CD8-positive, alpha-beta memory T cell (primary cell): ENCODE data around the gene UBASH3A. TPM values are rescaled to one million over a fixed set of nuclear protein-coding genes. Genes with fewer than 3 reads are reported as not detected.
A peak's percentile ranks its signal among the peaks of the same experiment; 100 is the strongest.

Experiments
- CTCF ChIA-PET: fragments of 350-600 bp; sonication (Branson Sonifier 250); formaldehyde crosslinking; loops from one replicate; lab custom pipeline; 2021; ENCODE audit warnings: antibody characterized with exemption; lab: Charles Lee
- POLR2A ChIA-PET: fragments of 350-600 bp; sonication (Branson Sonifier 250); formaldehyde crosslinking; loops from one replicate; lab custom pipeline; 2021; ENCODE audit warnings: antibody characterized with exemption; lab: Charles Lee
- DNase-seq, 5 donors: peaks; one replicate each; pipeline versions ENCODE4 v3.0.0 to v3.0.0-alpha.2; 2020 to 2022; ENCODE audit warnings: mixed read lengths in 1 of 5
- H3K27ac ChIP-seq: one replicate; pipeline ENCODE4 v1.7.0; 2013; ENCODE audit warnings: low read depth, mild to moderate bottlenecking, low read length, moderate library complexity
- H3K27me3 ChIP-seq: 2 replicates; pipeline ENCODE4 v1.7.0; 2013; ENCODE audit warnings: low read length, mild to moderate bottlenecking; ENCODE audit not compliant: insufficient read depth, poor library complexity, severe bottlenecking
- H3K36me3 ChIP-seq: 2 replicates; pipeline ENCODE4 v1.7.0; 2013; ENCODE audit warnings: mild to moderate bottlenecking, low read length, moderate library complexity; ENCODE audit not compliant: insufficient read depth
- H3K4me1 ChIP-seq: 2 replicates; pipeline ENCODE4 v1.7.0; 2013; ENCODE audit warnings: mild to moderate bottlenecking, low read length, moderate library complexity; ENCODE audit not compliant: insufficient read depth
- H3K4me3 ChIP-seq: 2 replicates; pipeline ENCODE4 v1.7.0; 2013; ENCODE audit warnings: mild to moderate bottlenecking, low read length
- H3K9me3 ChIP-seq: 2 replicates; pipeline ENCODE4 v1.7.0; 2013; ENCODE audit warnings: mild to moderate bottlenecking, low read length
- H3K27ac Mint-ChIP-seq, 8 donors: one replicate each; pipeline ENCODE4 v1.8.0; 2020 to 2021; ENCODE audit warnings: mixed read lengths in 8 of 8, mild to moderate bottlenecking in 6 of 8, inconsistent platforms in 3 of 8, moderate library complexity in 3 of 8
- H3K27me3 Mint-ChIP-seq, 2 donors: one replicate each; pipeline ENCODE4 v1.8.0; 2020 to 2021; ENCODE audit warnings: mixed read lengths in 2 of 2, mild to moderate bottlenecking in 1 of 2, moderate library complexity in 1 of 2
- H3K36me3 Mint-ChIP-seq, 3 donors: one replicate each; pipeline ENCODE4 v1.8.0; 2020 to 2021; ENCODE audit warnings: mixed read lengths in 3 of 3, inconsistent platforms in 1 of 3, mild to moderate bottlenecking in 1 of 3
- H3K4me1 Mint-ChIP-seq, 3 donors: one replicate each; pipeline ENCODE4 v1.8.0; 2020 to 2021; ENCODE audit warnings: mixed read lengths in 3 of 3, inconsistent platforms in 1 of 3, mild to moderate bottlenecking in 1 of 3
- H3K4me3 Mint-ChIP-seq, 7 donors: one replicate each; pipeline ENCODE4 v1.8.0; 2020 to 2021; ENCODE audit warnings: mixed read lengths in 7 of 7, mild to moderate bottlenecking in 6 of 7, moderate library complexity in 4 of 7, inconsistent platforms in 2 of 7
- H3K9me3 Mint-ChIP-seq, 5 donors: one replicate each; pipeline ENCODE4 v1.8.0; 2020 to 2022; ENCODE audit warnings: mixed read lengths in 5 of 5, mild to moderate bottlenecking in 3 of 5, moderate library complexity in 2 of 5, inconsistent platforms in 1 of 5
- polyA plus RNA-seq: library from polyadenylated mRNA; unstranded; fragments of 300-500 nt; fragmentation: Illumina TruSeq; gene quantifications from one replicate; pipeline ENCODE4 v1.2.3, GENCODE V29; 2021
- total RNA-seq, 2 experiments: library from RNA; stranded (reverse); gene quantifications; one replicate each; pipeline ENCODE4 v1.2.3, GENCODE V29; 2021

The UBASH3A gene
- total and polyA plus RNA-seq, 3 experiments from 2014 or later: 36.4 to 55.1 (median 38.7) TPM

DNA sequence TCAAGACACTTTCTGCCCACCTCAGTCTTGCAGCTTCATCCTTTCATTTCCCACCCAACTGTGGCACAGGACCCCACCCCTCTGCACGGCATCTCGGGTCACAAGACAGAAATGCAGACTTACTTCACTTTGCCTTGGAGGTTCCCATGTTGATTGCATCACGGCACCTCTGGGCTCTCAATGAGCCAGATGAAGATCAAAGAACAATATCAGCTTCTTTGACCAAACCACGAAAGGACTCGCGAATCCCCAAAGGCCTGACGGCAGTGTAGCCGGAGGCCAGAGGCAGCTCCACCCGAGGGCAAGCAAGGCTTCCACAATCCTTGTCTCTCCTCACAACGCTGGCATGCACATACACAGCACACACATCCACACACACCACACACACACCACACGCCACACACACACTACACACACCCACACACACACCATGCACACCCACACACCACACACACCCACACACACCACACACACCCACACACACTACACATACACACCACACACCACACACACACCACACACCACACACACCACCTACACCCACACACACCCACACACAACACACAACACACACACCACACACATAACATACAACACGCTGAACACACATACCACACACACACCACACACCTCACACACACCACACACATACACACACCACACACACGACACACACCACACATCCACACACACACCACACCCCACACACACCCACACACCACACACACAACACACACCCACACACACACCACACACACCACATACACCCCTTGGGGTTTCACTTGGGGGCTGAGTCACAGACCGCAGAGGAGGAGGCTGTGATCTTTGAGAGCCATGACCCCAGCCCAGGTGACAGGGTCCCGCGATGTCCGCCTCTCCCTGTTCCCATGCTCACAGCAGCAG is 35.8 kb downstream of the UBASH3A start:
- no peaks in the 10 kb centered on the region for H3K27me3 Mint-ChIP-seq
- ChIA-PET CTCF (interaction anchor here (0.9 to 1.0 kb wide), 2 partner anchors 36 to 101 kb away, joined by 3 read pairs; partner anchors contain the start of gene UBASH3A), POLR2A (interaction anchor here (1.4 kb wide), 1 partner anchor 14 kb away, joined by 5 read pairs; no protein-coding TSS in a partner anchor)
- no peak overlapping the region for H3K27ac ChIP-seq
- no peak overlapping the region for H3K4me3 ChIP-seq
- H3K9me3 ChIP-seq: no peaks in the 10 kb centered on the region
- H3K4me3 Mint-ChIP-seq: peak overlapping the region in 4 of 7 donors; percentile 6 to 87 (median 41)
- peaks cover 47 to 65% (median 58%) of the 10 kb centered on the region in 3 donors for H3K4me1 Mint-ChIP-seq
- peak in 1 of 5 donors; percentile 64 for DNase-seq
- peaks cover 16% of the 10 kb centered on the region for H3K4me1 ChIP-seq
- H3K36me3 ChIP-seq: peaks cover 57% of the 10 kb centered on the region
- no peaks in the 10 kb centered on the region for H3K9me3 Mint-ChIP-seq
- H3K27ac Mint-ChIP-seq: peak overlapping the region; percentile 10 to 95 (median 80)
- H3K36me3 Mint-ChIP-seq: peaks cover 31 to 97% (median 34%) of the 10 kb centered on the region in 3 donors
- H3K27me3 ChIP-seq: no peaks in the 10 kb centered on the region

DNA sequence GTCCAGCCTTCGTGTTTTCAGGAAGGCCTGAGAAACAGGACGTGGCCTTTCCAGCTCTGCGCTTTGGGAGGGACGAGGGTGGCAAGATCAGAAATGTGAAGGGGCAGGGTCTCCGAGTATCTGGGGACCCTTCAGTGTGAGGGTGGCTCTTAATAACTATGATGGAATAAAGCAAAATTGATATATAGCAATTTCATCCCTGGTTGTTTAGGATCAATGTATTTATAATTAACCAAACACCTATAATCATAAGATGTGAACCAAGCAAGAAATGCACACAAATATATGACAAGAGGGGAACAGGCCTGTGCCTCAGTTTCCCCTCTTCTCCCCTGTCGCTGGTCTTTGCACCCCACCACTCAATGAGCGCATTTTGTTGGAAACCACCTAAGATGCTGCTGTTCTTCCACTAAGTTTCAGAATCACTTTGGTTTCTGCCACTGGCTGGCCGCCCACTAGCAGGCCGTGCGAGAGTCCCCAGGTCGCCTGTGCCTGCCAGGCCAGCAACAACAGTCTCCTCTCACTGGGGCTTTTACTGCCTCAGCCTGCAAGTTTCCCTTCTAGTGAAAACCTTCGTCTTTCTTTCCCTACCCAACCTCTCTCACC is 36.6 kb downstream of the UBASH3A start:
- no peak overlapping the region for H3K27ac ChIP-seq
- Mint-ChIP-seq H3K4me3 (peak overlapping the region in 1 of 7 donors; percentile 49), H3K4me1 (peaks cover 43 to 58% (median 50%) of the 10 kb centered on the region in 3 donors), H3K27me3 (no peaks in the 10 kb centered on the region), H3K27ac (peak overlapping the region; percentile 10 to 95 (median 86)), H3K9me3 (no peaks in the 10 kb centered on the region), H3K36me3 (peaks cover 23 to 97% (median 27%) of the 10 kb centered on the region in 3 donors)
- CTCF ChIA-PET: no interaction called here
- no peak for DNase-seq
- POLR2A ChIA-PET: interaction anchor here (1.2 kb wide), 1 partner anchor 15 kb away, joined by 5 read pairs; no protein-coding TSS in a partner anchor
- no peaks in the 10 kb centered on the region for H3K9me3 ChIP-seq
- H3K36me3 ChIP-seq: peaks cover 56% of the 10 kb centered on the region
- H3K27me3 ChIP-seq: no peaks in the 10 kb centered on the region
- H3K4me3 ChIP-seq: no peak overlapping the region
- peaks cover 11% of the 10 kb centered on the region for H3K4me1 ChIP-seq

DNA sequence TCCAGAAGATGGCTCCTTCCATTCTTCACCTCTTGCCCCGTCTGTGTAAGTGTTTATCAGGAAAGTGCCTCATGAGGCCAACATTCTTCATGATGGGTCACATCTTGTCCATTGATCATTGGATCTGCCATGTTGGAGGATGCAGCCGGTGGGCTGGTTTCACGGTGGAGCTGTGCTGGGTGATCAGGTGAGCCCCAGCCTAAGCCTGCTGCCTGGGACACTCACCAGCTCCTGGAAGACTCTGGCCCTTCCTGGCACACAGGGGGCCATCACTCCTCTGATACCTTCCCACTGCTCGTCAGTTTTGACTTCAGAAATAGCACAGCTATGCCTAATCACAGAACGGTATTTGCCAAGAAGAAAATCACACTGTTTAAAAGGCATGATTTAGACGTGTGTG is 38.3 kb downstream of the UBASH3A start:
- no peaks in the 10 kb centered on the region for H3K4me1 ChIP-seq
- H3K9me3 ChIP-seq: no peaks in the 10 kb centered on the region
- ChIA-PET POLR2A (no interaction called here), CTCF (interaction anchor here (1.1 kb wide), 2 partner anchors 10 to 296 kb away, joined by 3 read pairs; no protein-coding TSS in a partner anchor)
- Mint-ChIP-seq H3K4me1 (peaks cover 35 to 52% (median 37%) of the 10 kb centered on the region in 3 donors), H3K27ac (peak overlapping the region in 5 of 8 donors; percentile 22 to 81 (median 66)), H3K9me3 (no peaks in the 10 kb centered on the region), H3K36me3 (peaks cover 12 to 98% (median 21%) of the 10 kb centered on the region in 3 donors), H3K27me3 (no peaks in the 10 kb centered on the region), H3K4me3 (no peak overlapping the region)
- peaks cover 42% of the 10 kb centered on the region for H3K36me3 ChIP-seq
- no peak overlapping the region for H3K27ac ChIP-seq
- DNase-seq: no peak
- no peak overlapping the region for H3K4me3 ChIP-seq
- H3K27me3 ChIP-seq: no peaks in the 10 kb centered on the region

DNA sequence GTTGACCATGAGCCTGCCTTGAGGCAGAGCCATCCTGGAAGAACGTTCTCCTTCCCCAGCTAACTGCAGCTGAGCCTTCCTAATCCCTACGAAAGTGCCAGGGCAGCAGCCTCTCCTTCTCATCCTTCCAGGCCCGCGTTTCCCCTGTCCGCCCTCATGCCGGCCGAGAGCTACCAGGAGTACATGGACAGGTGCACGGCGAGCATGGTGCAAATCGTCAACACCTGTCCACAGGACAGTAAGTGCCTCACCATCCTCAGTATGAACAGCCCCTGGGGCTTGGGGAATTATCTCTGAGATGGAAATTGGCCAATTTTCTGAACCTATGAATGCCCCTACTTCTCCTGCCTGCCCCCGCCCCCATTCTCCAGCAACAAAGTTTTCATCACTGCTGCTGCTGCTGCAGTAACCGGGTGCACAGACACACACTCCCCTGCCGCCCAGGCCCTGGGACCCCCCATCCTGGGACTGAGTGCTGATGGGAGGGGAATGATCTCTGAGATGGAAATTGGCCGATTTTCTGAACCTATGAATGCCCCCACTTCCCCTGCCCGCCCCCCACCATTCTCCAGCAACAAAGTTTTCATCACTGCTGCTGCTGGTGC is 39.6 kb downstream of the UBASH3A start:
- Mint-ChIP-seq H3K36me3 (peaks cover 10 to 98% (median 17%) of the 10 kb centered on the region in 3 donors), H3K27ac (peak overlapping the region in 5 of 8 donors; percentile 10 to 88 (median 52)), H3K4me1 (peaks cover 36 to 53% (median 38%) of the 10 kb centered on the region in 3 donors), H3K9me3 (no peaks in the 10 kb centered on the region), H3K4me3 (no peak overlapping the region), H3K27me3 (no peaks in the 10 kb centered on the region)
- DNase-seq: no peak
- Histone ChIP-seq H3K4me1 (no peaks in the 10 kb centered on the region), H3K27me3 (no peaks in the 10 kb centered on the region), H3K4me3 (no peak overlapping the region), H3K27ac (no peak overlapping the region), H3K36me3 (peaks cover 42% of the 10 kb centered on the region), H3K9me3 (no peaks in the 10 kb centered on the region)
- ChIA-PET POLR2A (no interaction called here), CTCF (no interaction called here)

DNA sequence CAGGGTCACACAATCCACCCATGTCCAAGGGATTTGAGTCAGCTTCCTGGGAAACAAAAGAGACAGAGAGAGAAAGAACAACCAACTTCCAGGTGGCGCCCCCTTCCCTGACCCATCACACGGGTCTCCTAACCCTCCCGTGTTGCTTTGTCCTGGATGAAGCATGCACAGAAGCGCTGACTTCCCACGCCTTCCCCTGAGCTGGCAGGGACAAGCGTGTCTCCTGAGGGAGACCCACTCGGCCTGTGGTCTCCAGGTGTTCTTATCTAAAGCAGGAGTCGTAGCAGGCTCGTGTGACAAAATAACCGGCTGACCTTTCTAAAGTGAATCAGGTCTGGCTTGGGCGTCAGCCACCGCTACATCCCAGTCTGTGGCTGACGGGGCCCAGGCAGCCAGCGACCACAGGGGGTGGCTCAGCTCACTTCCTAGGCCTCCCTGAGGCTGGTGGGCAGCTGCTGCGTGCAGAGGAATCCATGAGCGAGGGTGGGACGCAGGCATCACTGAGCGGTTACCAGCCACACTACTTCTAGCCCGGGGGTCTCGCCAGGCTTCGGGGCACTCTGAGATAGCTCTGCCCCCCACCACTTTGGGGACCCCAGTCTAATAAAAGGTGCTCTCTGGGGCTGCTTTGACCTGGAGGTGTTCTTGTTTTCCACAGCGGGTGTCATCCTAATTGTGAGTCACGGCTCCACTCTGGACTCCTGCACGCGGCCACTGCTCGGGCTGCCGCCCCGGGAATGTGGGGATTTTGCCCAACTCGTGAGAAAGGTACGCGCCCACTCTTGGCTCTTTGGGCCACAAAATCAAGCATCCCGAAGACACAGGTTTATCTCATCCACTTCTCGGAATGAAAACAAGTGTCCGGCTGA is 40.4 kb downstream of the UBASH3A start:
- peaks cover 42% of the 10 kb centered on the region for H3K36me3 ChIP-seq
- H3K27me3 ChIP-seq: no peaks in the 10 kb centered on the region
- H3K4me1 ChIP-seq: peaks cover 1% of the 10 kb centered on the region
- H3K4me3 ChIP-seq: no peak overlapping the region
- no peak for DNase-seq
- Mint-ChIP-seq H3K4me1 (peaks cover 33 to 49% (median 35%) of the 10 kb centered on the region in 3 donors), H3K4me3 (no peak overlapping the region), H3K36me3 (peaks cover 9 to 92% (median 15%) of the 10 kb centered on the region in 3 donors), H3K27me3 (no peaks in the 10 kb centered on the region), H3K27ac (peak overlapping the region in 2 of 8 donors; percentile 38 to 88), H3K9me3 (no peaks in the 10 kb centered on the region)
- no peaks in the 10 kb centered on the region for H3K9me3 ChIP-seq
- no peak overlapping the region for H3K27ac ChIP-seq
- POLR2A ChIA-PET: no interaction called here
- CTCF ChIA-PET: interaction anchor here (1.1 kb wide), 1 partner anchor 15 kb away, joined by 3 read pairs; no protein-coding TSS in a partner anchor

DNA sequence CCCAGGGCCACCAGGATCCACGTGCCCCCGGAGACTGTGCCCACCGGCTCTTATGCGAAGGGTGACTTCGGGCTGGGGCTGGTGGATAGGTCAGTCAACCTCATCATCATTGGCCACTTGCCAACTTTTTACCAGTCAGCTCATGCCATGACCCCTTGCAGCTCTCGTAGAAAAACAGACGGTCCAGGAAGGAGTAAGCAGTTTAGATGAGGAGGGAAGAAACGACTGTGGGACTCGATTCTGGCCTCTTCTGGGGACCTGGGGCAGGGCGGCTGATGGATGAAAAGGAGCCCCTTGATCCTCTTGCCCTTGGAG is 41.0 kb downstream of the UBASH3A start:
- Histone ChIP-seq H3K27ac (no peak overlapping the region), H3K9me3 (no peaks in the 10 kb centered on the region), H3K4me3 (no peak overlapping the region), H3K4me1 (peaks cover 7% of the 10 kb centered on the region), H3K27me3 (no peaks in the 10 kb centered on the region), H3K36me3 (peaks cover 40% of the 10 kb centered on the region)
- peaks cover 3 to 87% (median 12%) of the 10 kb centered on the region in 3 donors for H3K36me3 Mint-ChIP-seq
- H3K4me3 Mint-ChIP-seq: no peak overlapping the region
- ChIA-PET POLR2A (no interaction called here), CTCF (interaction anchor here (1.1 to 1.8 kb wide), 2 partner anchors 15 to 84 kb away, joined by 3 to 5 read pairs; no protein-coding TSS in a partner anchor)
- no peaks in the 10 kb centered on the region for H3K27me3 Mint-ChIP-seq
- no peaks in the 10 kb centered on the region for H3K9me3 Mint-ChIP-seq
- peaks cover 29 to 49% (median 35%) of the 10 kb centered on the region in 3 donors for H3K4me1 Mint-ChIP-seq
- H3K27ac Mint-ChIP-seq: peak overlapping the region in 2 of 8 donors; percentile 23 to 87
- no peak for DNase-seq

DNA sequence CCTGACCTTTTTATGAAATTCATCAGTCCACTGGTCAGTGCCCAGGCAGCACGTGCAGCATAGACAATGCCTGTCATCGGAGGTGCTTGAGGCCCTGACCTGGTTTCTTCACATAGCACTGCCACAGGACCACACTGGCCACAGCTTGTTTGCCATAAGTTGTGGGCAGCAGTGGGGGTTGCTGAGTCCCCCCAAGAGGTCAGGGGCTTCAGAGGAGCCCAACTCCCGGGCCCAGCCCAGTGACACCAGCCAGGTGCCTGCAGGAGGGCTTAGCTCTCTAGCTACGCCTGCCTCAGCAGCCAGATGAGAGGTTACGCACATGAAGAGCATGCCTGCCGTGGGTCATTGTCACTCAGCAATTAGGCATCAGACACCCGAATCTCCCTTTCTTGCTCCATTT is 41.6 kb downstream of the UBASH3A start:
- peak overlapping the region in 2 of 8 donors; percentile 36 to 87 for H3K27ac Mint-ChIP-seq
- H3K36me3 Mint-ChIP-seq: peaks cover 0 to 83% (median 12%) of the 10 kb centered on the region in 3 donors
- Histone ChIP-seq H3K4me1 (peaks cover 13% of the 10 kb centered on the region), H3K36me3 (peaks cover 36% of the 10 kb centered on the region), H3K9me3 (no peaks in the 10 kb centered on the region), H3K27me3 (no peaks in the 10 kb centered on the region), H3K4me3 (no peak overlapping the region), H3K27ac (no peak overlapping the region)
- no peaks in the 10 kb centered on the region for H3K9me3 Mint-ChIP-seq
- H3K27me3 Mint-ChIP-seq: no peaks in the 10 kb centered on the region
- POLR2A ChIA-PET: no interaction called here
- peaks cover 29 to 49% (median 35%) of the 10 kb centered on the region in 3 donors for H3K4me1 Mint-ChIP-seq
- H3K4me3 Mint-ChIP-seq: no peak overlapping the region
- CTCF ChIA-PET: interaction anchor here (1.1 to 1.8 kb wide), 3 partner anchors 16 to 108 kb away, joined by 3 to 6 read pairs (median 5); no protein-coding TSS in a partner anchor
- DNase-seq: no peak
